ENCODE measurements around the gene PRKN. TPM values are rescaled to one million over a fixed set of nuclear protein-coding genes. Genes with fewer than 3 reads are reported as not detected.
"Not testable (repeated sequence)": the region's sequence is repeated elsewhere in the genome, so short reads cannot be mapped to it uniquely, and the experiment has no call there.

The PRKN gene
- total and polyA plus RNA-seq, 2 donors (not counting 3 experiments of a cell fraction or from before 2014, with no cell fraction given): 0.06 TPM; not detected in 1

- H4K20me1 ChIP-seq (replicated peaks; ENCODE audit: control insufficient read depth, extremely low read depth, insufficient read depth, low read length): no peaks in the 10 kb centered on the region
- BruUV-seq (replicated peaks): no TSS peak
- no peak overlapping the region for H3K9ac ChIP-seq (replicated peaks; ENCODE audit: extremely low read depth, insufficient read depth, low read length)
- no peaks in the 10 kb centered on the region for H3K27me3 ChIP-seq (ENCODE audit: control insufficient read depth in 2 of 2, insufficient read depth in 2 of 2, low read length in 2 of 2)
- no peak overlapping the region for H3K27ac ChIP-seq (ENCODE audit: insufficient read depth, low read depth, low read length)
- ChIA-PET CTCF (no interaction called here), POLR2A (no interaction called here)
- FAIRE-seq: no peak
- H3K9me1 ChIP-seq (replicated peaks; ENCODE audit: control insufficient read depth, extremely low read depth, insufficient read depth, low read length): no peaks in the 10 kb centered on the region
- no peaks in the 10 kb centered on the region for H3K79me2 ChIP-seq (ENCODE audit: control insufficient read depth, insufficient read depth, low read length)
- H3K9me3 ChIP-seq (replicated peaks; ENCODE audit: control insufficient read depth, insufficient read depth, low read length): no peaks in the 10 kb centered on the region
- TF ChIP-seq CTCF (IDR thresholded peaks at IDR 0.05; ENCODE audit: extremely low read depth in 1 of 2, insufficient read depth in 1 of 2, low read depth in 1 of 2, low read length in 2 of 2): no peak
- no peaks in the 10 kb centered on the region for H3K36me3 ChIP-seq (ENCODE audit: control insufficient read depth in 2 of 2, extremely low read depth in 1 of 2, insufficient read depth in 2 of 2, low read length in 2 of 2)
- no peaks in the 10 kb centered on the region for H3K4me1 ChIP-seq (ENCODE audit: control insufficient read depth, extremely low read depth, insufficient read depth, low read length)
- dilution Hi-C loops (cut with MboI; ENCODE audit: extremely low pct_ligation_motif_present, low sequenced_read_pairs): no loop called here
- H3K4me3 ChIP-seq (replicated peaks in 1 of 3; ENCODE audit: insufficient read depth in 1 of 3, low read depth in 1 of 3, low read length in 3 of 3): no peak overlapping the region
- no peak overlapping the region for H2AFZ ChIP-seq (ENCODE audit: low read depth, low read length)
- intact Hi-C loops (cut with micrococcal nuclease): no loop called here
- no peak overlapping the region for H3K4me2 ChIP-seq (ENCODE audit: insufficient read depth, low read length)
- DNase-seq (ENCODE audit: low read depth, low spot score): no peak
Measured at GRCh38 chr6:162395181-162395580, 332.4 kb downstream of the PRKN start.

- dilution Hi-C loops (cut with MboI; ENCODE audit: extremely low pct_ligation_motif_present, low sequenced_read_pairs); H3K4me3 ChIP-seq (replicated peaks in 1 of 3; ENCODE audit: insufficient read depth in 1 of 3, low read depth in 1 of 3, low read length in 3 of 3); H3K9ac ChIP-seq (replicated peaks; ENCODE audit: extremely low read depth, insufficient read depth, low read length); DNase-seq (ENCODE audit: low read depth, low spot score); H3K36me3 ChIP-seq (ENCODE audit: control insufficient read depth in 2 of 2, extremely low read depth in 1 of 2, insufficient read depth in 2 of 2, low read length in 2 of 2); intact Hi-C loops (cut with micrococcal nuclease); H3K27me3 ChIP-seq (ENCODE audit: control insufficient read depth in 2 of 2, insufficient read depth in 2 of 2, low read length in 2 of 2); H3K4me1 ChIP-seq (ENCODE audit: control insufficient read depth, extremely low read depth, insufficient read depth, low read length); H3K27ac ChIP-seq (ENCODE audit: insufficient read depth, low read depth, low read length); CTCF ChIA-PET; H3K9me1 ChIP-seq (replicated peaks; ENCODE audit: control insufficient read depth, extremely low read depth, insufficient read depth, low read length); POLR2A ChIA-PET; H2AFZ ChIP-seq (ENCODE audit: low read depth, low read length); H3K79me2 ChIP-seq (ENCODE audit: control insufficient read depth, insufficient read depth, low read length); H3K4me2 ChIP-seq (ENCODE audit: insufficient read depth, low read length); H3K9me3 ChIP-seq (replicated peaks; ENCODE audit: control insufficient read depth, insufficient read depth, low read length); H4K20me1 ChIP-seq (replicated peaks; ENCODE audit: control insufficient read depth, extremely low read depth, insufficient read depth, low read length); FAIRE-seq; BruUV-seq (replicated peaks): not testable (repeated sequence)
Measured at GRCh38 chr6:162390961-162391811, 336.4 kb downstream of the PRKN start.

Data from endothelial cell of umbilical vein (primary cell).